Skeletal muscle satellite cell (primary cell): ENCODE measurements around the gene TMEM179.

Source experiments
- H3K27me3 ChIP-seq: 2 replicates; pipeline ENCODE4 v1.7.0; 2013; ENCODE audit warnings: low read length; ENCODE audit not compliant: control insufficient read depth, insufficient read depth
- H3K36me3 ChIP-seq: 2 replicates; pipeline ENCODE4 v1.7.0; 2013; ENCODE audit warnings: mild to moderate bottlenecking, control low read depth, low read length; ENCODE audit not compliant: insufficient read depth
- H3K4me1 ChIP-seq: 2 replicates; pipeline ENCODE4 v1.7.0; 2013; ENCODE audit warnings: low read length; ENCODE audit not compliant: control insufficient read depth, insufficient read depth
- H3K4me2 ChIP-seq: 2 replicates; pipeline ENCODE4 v1.7.0; 2013; ENCODE audit warnings: mild to moderate bottlenecking, low read length
- H3K4me3 ChIP-seq: 2 replicates; pipeline ENCODE4 v1.7.0; 2013; ENCODE audit warnings: low read length
- H3K9ac ChIP-seq: 2 replicates; pipeline ENCODE4 v1.7.0; 2013; ENCODE audit warnings: mild to moderate bottlenecking, low read depth, low read length, moderate library complexity
- H3K9me3 ChIP-seq: replicated peaks from 2 replicates; pipeline ENCODE4 v1.7.0; 2013; ENCODE audit warnings: mild to moderate bottlenecking, control low read depth, low read length

The TMEM179 gene

DNA sequence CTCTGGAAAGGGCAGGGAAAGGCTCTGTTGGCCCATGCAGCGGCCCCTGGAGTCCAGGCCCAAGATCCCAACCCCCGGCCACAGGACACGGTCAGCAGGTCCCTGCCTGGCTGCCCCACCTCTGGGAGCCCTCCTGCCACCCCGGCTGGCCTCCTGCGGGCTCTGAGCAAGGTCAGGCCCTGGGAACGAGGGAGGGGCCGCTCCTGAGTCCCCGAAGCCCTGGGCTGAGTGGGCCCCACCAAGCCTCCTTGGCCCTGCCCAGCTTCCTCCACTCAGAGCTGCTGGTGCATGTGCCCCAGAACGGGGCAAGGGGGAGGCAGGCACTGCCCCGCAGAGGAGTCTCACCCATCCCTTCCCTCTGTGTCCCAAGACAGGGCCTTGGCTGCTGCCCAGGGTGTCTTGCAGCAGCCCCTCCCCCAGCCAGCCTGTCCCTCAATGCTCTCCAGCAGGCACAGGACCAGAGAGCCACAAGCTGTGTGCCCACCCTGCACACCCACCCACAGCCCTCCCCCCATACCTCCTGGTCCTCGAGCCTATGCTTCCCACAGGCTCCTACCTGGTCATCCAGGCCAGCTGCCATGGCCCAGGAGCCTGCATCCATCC lies 32.4 kb downstream of the TMEM179 start:
- no peak overlapping the region for H3K4me3 ChIP-seq
- no peaks in the 10 kb centered on the region for H3K4me1 ChIP-seq
- H3K27me3 ChIP-seq = peaks cover 21% of the 10 kb centered on the region
- no peaks in the 10 kb centered on the region for H3K9me3 ChIP-seq
- no peak overlapping the region for H3K4me2 ChIP-seq
- no peak overlapping the region for H3K9ac ChIP-seq
- H3K36me3 ChIP-seq = no peaks in the 10 kb centered on the region

DNA sequence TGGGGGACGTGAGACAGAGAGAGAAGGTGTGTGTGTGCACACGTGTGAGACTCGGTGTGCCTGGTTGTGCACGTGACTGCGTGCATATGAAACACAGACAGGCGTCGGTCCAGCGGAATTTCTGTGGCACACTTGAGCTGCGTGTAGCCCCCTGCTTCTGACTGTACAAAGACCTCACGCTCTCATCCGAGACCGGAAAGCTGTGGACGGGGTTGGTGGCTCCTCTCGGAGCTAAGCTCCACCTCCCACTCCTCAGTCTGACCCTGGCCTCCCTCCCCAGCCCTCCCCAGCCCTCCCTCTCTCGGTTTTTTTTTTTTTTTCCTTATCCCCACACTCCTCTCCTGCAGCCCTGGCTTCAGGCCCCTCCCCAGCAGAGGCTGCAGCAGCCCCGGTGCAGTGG lies 33.3 kb downstream of the TMEM179 start:
- Histone ChIP-seq H3K4me3 (no peak overlapping the region), H3K4me1 (no peaks in the 10 kb centered on the region), H3K9ac (no peak overlapping the region), H3K36me3 (no peaks in the 10 kb centered on the region), H3K4me2 (no peak overlapping the region), H3K9me3 (no peaks in the 10 kb centered on the region), H3K27me3 (peaks cover 22% of the 10 kb centered on the region)

DNA sequence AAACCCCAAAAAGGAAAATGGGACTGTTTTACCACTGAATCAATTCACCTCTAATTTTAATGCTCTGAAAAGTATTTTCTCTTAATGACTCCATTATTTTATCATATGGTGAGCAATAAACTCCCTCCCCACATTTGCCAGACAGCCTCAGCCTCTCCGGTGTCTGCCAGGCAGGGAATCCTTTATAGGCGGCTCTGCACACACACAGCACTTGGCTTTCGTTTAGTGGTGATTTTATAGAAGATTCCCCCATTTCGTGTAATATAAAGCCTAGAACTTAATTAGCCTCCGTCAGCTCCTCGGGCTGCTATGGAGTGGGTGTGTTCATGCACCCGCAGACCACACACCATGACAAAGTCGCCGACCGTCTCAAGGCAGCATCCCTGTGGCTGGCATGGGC lies 35.1 kb downstream of the TMEM179 start:
- Histone ChIP-seq H3K27me3 (peaks cover 38% of the 10 kb centered on the region), H3K9me3 (no peaks in the 10 kb centered on the region), H3K9ac (no peak overlapping the region), H3K4me1 (no peaks in the 10 kb centered on the region), H3K36me3 (no peaks in the 10 kb centered on the region), H3K4me2 (no peak overlapping the region), H3K4me3 (no peak overlapping the region)

GRCh38 chr14:104568620-104569019 lies 36.0 kb downstream of the TMEM179 start:
- Histone ChIP-seq H3K27me3 (peaks cover 39% of the 10 kb centered on the region), H3K4me2 (no peak overlapping the region), H3K36me3 (no peaks in the 10 kb centered on the region), H3K4me1 (no peaks in the 10 kb centered on the region), H3K4me3 (no peak overlapping the region), H3K9me3 (no peaks in the 10 kb centered on the region), H3K9ac (no peak overlapping the region)

GRCh38 chr14:104567957-104568225 lies 36.7 kb downstream of the TMEM179 start:
- no peak overlapping the region for H3K4me3 ChIP-seq

DNA sequence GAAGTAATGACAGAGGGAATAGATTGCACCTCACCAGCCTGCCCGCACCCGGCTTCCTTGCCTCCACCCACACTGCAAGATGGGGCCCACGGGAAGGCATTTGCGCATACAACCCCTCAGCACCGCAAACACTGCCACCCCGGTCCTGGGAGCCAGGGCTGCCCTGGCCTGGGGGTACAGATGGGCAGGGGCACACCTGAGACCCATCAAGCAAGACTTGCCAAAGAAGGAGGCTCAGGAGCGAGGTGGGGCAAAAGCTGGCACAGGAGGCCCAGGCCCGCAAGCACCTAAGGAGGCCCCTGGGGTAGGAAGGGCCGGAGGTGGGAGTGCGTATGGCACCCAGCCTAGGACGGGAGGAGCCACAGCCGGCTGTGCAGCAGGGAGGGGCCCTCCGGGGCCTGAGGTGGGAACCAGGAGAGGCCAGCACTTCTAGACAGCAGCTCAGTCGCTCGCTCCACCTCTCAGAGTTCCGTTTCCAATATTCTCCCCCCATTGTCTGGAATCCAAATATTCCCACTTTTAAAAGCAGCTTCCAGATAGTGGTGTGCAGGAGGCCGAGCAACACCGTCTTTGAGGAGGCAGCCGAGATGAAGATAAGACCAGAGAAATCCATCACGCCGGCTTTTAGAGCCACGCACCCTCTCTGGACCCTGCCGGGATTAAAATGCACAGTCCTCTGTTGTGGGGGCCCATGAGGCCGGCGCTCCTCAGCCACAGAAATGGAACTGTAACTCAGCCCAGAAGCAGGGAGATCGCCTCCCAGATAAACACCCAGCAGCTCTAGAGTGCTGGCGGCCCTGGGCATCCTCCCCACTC lies 37.2 kb downstream of the TMEM179 start:
- H3K9me3 ChIP-seq = no peaks in the 10 kb centered on the region
- no peak overlapping the region for H3K4me2 ChIP-seq
- H3K4me1 ChIP-seq = no peaks in the 10 kb centered on the region
- H3K4me3 ChIP-seq = no peak overlapping the region
- H3K9ac ChIP-seq = no peak overlapping the region
- peaks cover 39% of the 10 kb centered on the region for H3K27me3 ChIP-seq
- no peaks in the 10 kb centered on the region for H3K36me3 ChIP-seq

More at GRCh38 chr14:104567957-104568225, 36.7 kb downstream of the TMEM179 start:
- Histone ChIP-seq H3K9ac (no peak overlapping the region), H3K4me1 (no peaks in the 10 kb centered on the region), H3K4me2 (no peak overlapping the region), H3K27me3 (peaks cover 39% of the 10 kb centered on the region), H3K9me3 (no peaks in the 10 kb centered on the region), H3K36me3 (no peaks in the 10 kb centered on the region)

DNA sequence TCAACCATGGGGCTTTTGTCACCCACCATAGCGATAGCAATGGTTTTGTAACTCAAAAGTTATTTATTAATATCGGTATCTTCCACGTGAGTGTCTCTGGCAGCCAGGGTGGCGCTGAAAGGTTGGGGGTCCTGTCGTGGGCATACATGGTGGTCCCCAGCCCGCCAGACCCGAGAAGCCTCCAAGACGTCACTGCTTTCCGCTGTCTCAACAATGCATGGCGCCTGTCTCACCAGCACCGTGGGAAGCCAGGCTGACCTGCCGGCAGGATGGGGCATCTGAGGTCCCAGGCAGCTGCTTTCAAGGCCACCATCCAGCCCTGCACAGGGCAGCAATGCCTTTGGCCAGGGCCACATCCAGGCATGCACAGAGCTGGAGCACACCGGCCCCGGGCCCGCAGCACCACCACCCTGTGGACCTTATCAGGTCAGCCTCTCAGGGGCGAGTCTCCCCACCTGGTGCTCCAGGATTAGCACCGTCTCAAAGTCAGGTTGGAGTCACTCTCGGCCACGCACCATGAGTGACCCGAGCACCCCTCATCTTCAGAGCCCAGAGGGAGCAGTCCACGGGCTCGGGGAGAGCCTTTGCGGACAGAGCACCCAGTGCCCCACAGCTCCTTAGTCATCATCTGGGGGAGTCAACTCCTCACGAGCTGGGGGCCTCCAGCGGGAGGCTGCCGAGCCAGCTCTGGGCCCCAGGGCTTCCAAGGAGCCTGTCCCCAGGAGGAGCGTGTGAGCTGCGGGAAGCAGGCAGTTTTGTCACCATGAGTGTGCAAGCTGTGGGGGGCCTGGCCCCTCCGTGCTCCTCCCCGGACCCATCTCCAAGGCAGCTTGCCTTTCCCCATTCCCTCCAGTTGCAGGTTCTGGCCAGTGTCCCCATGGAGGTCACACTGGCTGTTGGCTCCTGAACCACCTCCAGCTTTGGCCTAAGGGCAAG lies 39.6 kb downstream of the TMEM179 start:
- no peak overlapping the region for H3K4me2 ChIP-seq
- H3K27me3 ChIP-seq = peaks cover 50% of the 10 kb centered on the region
- H3K4me1 ChIP-seq = no peaks in the 10 kb centered on the region
- H3K4me3 ChIP-seq = no peak overlapping the region
- H3K36me3 ChIP-seq = no peaks in the 10 kb centered on the region
- no peaks in the 10 kb centered on the region for H3K9me3 ChIP-seq
- H3K9ac ChIP-seq = no peak overlapping the region

- Histone ChIP-seq H3K4me1 (no peaks in the 10 kb centered on the region), H3K9me3 (no peaks in the 10 kb centered on the region), H3K9ac (no peak overlapping the region), H3K36me3 (no peaks in the 10 kb centered on the region), H3K4me2 (no peak overlapping the region), H3K4me3 (no peak overlapping the region), H3K27me3 (peaks cover 42% of the 10 kb centered on the region)
These were observed 40.6 kb downstream of the TMEM179 start for GRCh38 chr14:104563742-104564615.

DNA sequence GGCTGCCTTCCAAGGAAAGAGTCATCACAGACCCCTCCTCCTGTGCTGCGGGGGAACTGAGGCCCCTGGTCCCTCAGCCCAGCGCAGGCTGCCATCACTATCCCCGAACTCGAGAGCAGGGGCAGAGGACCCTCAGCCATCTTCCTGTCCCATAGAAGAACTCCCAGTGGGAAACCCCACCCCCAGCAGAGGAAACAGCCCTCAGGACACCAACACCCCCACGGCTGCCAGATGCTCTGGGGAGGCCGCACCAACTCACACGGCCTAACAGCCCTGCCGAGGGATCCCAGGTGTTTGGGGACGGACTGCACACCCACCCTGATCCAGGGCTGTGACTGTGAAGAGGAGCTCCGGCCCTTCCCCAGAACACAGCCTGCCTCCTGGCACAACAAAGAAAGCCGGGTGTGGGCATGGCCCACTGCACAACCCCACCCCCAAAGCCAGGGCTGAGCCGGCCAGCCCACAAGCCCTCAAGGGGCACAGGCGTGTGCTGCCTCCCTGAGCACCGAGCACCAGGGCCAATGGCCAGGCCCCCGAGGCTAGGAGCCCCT lies 41.3 kb downstream of the TMEM179 start:
- no peaks in the 10 kb centered on the region for H3K4me1 ChIP-seq
- peaks cover 42% of the 10 kb centered on the region for H3K27me3 ChIP-seq
- H3K4me2 ChIP-seq = no peak overlapping the region
- H3K4me3 ChIP-seq = no peak overlapping the region
- no peak overlapping the region for H3K9ac ChIP-seq
- H3K9me3 ChIP-seq = no peaks in the 10 kb centered on the region
- no peaks in the 10 kb centered on the region for H3K36me3 ChIP-seq

GRCh38 chr14:104562606-104563005 lies 42.0 kb downstream of the TMEM179 start:
- Histone ChIP-seq H3K4me3 (no peak overlapping the region), H3K27me3 (peaks cover 42% of the 10 kb centered on the region)

More at GRCh38 chr14:104562606-104563005, 42.0 kb downstream of the TMEM179 start:
- no peak overlapping the region for H3K4me2 ChIP-seq
- no peak overlapping the region for H3K9ac ChIP-seq
- no peaks in the 10 kb centered on the region for H3K9me3 ChIP-seq
- no peaks in the 10 kb centered on the region for H3K4me1 ChIP-seq
- H3K36me3 ChIP-seq = no peaks in the 10 kb centered on the region
